ENCODE measurements around the gene HOXC13. TPM values are rescaled to one million over a fixed set of nuclear protein-coding genes. Genes with fewer than 3 reads are reported as not detected.

HOXC13 gene
- total RNA-seq, 1 donor from 2014 or later, result not detected

DNA sequence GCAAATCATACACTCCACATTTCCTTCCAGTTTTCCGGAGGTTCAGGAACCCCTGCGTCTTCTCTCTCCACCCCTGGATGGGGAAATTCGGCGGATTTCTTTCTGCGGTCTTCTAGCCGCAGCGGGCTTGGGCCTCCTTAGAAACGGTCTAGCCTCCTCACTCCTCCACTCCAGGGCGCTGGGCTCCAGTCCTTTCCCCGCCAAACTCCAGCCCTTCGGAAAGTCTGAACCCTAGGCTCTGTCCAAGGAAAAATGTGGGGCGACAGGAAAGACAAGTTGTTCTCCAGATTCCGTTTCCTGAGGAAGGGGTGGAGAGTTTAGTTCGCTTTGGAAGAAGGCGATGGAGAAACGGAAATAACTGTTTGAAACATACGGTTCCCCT is 44.9 kb downstream of the HOXC13 start:
- Histone ChIP-seq H3K4me1 (peaks cover 24% of the 10 kb centered on the region), H3K27me3 (peaks cover 24% of the 10 kb centered on the region), H3K27ac (no peak overlapping the region), H3K4me3 (no peak overlapping the region), H3K36me3 (no peaks in the 10 kb centered on the region), H3K9me3 (no peaks in the 10 kb centered on the region)
- TF ChIP-seq, protein P1, sequence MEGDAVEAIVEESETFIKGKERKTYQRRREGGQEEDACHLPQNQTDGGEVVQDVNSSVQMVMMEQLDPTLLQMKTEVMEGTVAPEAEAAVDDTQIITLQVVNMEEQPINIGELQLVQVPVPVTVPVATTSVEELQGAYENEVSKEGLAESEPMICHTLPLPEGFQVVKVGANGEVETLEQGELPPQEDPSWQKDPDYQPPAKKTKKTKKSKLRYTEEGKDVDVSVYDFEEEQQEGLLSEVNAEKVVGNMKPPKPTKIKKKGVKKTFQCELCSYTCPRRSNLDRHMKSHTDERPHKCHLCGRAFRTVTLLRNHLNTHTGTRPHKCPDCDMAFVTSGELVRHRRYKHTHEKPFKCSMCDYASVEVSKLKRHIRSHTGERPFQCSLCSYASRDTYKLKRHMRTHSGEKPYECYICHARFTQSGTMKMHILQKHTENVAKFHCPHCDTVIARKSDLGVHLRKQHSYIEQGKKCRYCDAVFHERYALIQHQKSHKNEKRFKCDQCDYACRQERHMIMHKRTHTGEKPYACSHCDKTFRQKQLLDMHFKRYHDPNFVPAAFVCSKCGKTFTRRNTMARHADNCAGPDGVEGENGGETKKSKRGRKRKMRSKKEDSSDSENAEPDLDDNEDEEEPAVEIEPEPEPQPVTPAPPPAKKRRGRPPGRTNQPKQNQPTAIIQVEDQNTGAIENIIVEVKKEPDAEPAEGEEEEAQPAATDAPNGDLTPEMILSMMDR (IDR thresholded peaks at IDR 0.05), result no peak
- TF ChIP-seq POLR2A (IDR thresholded peaks at IDR 0.05) (no peak), POLR2AphosphoS5 (IDR thresholded peaks at IDR 0.05; ENCODE audit: insufficient read depth in 1 of 2, low read depth in 1 of 2) (no peak)
- DNase-seq (ENCODE audit: extremely low spot score in 2 of 2), result no peak
- intact Hi-C loops (cut with DNase I), result no loop called here

DNA sequence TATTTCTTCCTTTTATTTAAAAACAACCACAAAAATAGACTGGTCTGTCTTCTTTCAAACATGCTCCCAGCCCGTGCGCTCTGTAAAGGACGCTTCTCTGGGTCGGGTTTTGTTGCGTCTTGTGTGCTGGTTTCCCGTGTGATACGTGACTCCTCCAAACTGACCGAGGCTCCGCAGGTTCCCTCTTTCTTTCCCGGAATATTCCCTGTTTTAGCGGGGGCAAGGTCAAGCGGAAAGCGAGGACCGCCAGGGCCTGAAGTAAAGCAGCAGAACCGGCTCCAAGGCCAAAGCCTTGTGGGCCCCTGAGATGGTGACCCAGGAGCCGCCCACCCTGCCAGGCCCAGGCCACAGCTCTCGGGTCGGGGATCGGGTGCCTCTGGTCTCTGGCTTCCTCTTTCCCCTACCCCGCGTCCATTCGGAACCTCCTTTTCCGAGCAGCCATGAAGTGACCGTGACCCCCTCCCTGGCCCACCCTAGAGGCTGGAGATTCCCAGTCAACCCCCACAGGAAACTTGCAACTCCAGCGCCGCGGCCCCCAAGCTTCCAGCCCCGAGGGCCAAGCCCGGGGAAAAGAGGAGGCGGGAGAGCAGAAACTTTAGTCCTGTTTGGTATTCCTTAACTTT is 45.4 kb downstream of the HOXC13 start:
- H3K36me3 ChIP-seq, result no peaks in the 10 kb centered on the region
- DNase-seq (ENCODE audit: extremely low spot score in 2 of 2), result no peak
- TF ChIP-seq POLR2AphosphoS5 (IDR thresholded peaks at IDR 0.05; ENCODE audit: insufficient read depth in 1 of 2, low read depth in 1 of 2) (no peak), POLR2A (IDR thresholded peaks at IDR 0.05) (no peak)
- TF ChIP-seq, protein P1 (IDR thresholded peaks at IDR 0.05), result no peak
- no peak overlapping the region for H3K4me3 ChIP-seq
- H3K27ac ChIP-seq, result no peak overlapping the region
- H3K27me3 ChIP-seq, result peaks cover 24% of the 10 kb centered on the region
- no peaks in the 10 kb centered on the region for H3K9me3 ChIP-seq
- peaks cover 24% of the 10 kb centered on the region for H3K4me1 ChIP-seq
- intact Hi-C loops (cut with DNase I), result no loop called here

DNA sequence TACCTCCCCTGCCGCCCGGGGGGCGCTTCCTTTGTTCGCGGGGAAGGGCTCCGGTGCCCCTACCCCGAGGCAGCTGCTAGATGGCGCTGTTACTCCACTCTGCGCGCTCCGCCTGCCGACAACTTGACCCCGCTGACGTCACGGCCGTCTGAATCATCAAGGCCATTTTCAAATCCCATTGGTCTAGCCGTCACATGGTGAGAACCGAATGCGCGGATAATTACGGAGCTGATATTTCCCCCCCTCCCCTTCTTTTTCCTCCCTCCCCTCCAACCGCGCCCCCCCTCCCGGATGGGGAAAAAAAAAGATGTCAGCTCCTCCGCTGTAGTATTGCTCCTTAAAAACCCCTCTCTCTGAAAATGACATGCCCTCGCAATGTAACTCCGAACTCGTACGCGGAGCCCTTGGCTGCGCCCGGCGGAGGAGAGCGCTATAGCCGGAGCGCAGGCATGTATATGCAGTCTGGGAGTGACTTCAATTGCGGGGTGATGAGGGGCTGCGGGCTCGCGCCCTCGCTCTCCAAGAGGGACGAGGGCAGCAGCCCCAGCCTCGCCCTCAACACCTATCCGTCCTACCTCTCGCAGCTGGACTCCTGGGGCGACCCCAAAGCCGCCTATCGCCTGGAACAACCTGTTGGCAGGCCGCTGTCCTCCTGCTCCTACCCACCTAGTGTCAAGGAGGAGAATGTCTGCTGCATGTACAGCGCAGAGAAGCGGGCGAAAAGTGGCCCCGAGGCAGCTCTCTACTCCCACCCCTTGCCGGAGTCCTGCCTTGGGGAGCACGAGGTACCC is 46.5 kb downstream of the HOXC13 start, which contains the start of gene HOXC10:
TSS of gene HOXC10 (plus strand) at position 246 of the 791 bp plus-strand sequence. CDS start at position 360, 114 bp downstream.
- peaks cover 24% of the 10 kb centered on the region for H3K4me1 ChIP-seq
- TF ChIP-seq POLR2AphosphoS5 (IDR thresholded peaks at IDR 0.05; ENCODE audit: insufficient read depth in 1 of 2, low read depth in 1 of 2) (no peak), POLR2A (IDR thresholded peaks at IDR 0.05) (no peak)
- TF ChIP-seq, protein P1 (IDR thresholded peaks at IDR 0.05), result no peak
- no peaks in the 10 kb centered on the region for H3K36me3 ChIP-seq
- H3K9me3 ChIP-seq, result no peaks in the 10 kb centered on the region
- no peak within 1 kb of the TSS for H3K27ac ChIP-seq
- H3K4me3 ChIP-seq, result peak within 1 kb of the TSS; percentile 20 to 25
- DNase-seq (ENCODE audit: extremely low spot score in 2 of 2), result no peak
- intact Hi-C loops (cut with DNase I), result no loop called here
- H3K27me3 ChIP-seq, result peaks cover 24% of the 10 kb centered on the region

DNA sequence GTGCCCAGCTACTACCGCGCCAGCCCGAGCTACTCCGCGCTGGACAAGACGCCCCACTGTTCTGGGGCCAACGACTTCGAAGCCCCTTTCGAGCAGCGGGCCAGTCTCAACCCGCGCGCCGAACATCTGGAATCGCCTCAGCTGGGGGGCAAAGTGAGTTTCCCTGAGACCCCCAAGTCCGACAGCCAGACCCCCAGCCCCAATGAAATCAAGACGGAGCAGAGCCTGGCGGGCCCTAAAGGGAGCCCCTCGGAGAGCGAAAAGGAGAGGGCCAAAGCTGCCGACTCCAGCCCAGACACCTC is 47.0 kb downstream of the HOXC13 start:
- no peak overlapping the region for H3K27ac ChIP-seq
- H3K4me1 ChIP-seq, result peaks cover 24% of the 10 kb centered on the region
- no peaks in the 10 kb centered on the region for H3K9me3 ChIP-seq
- no peak for TF ChIP-seq POLR2A (IDR thresholded peaks at IDR 0.05)
- TF ChIP-seq POLR2AphosphoS5 (IDR thresholded peaks at IDR 0.05; ENCODE audit: insufficient read depth in 1 of 2, low read depth in 1 of 2), result no peak
- TF ChIP-seq, protein P1 (IDR thresholded peaks at IDR 0.05), result no peak
- no peak for DNase-seq (ENCODE audit: extremely low spot score in 2 of 2)
- peaks cover 24% of the 10 kb centered on the region for H3K27me3 ChIP-seq
- intact Hi-C loops (cut with DNase I), result no loop called here
- H3K4me3 ChIP-seq, result peak overlapping the region; percentile 20 to 25
- no peaks in the 10 kb centered on the region for H3K36me3 ChIP-seq
